GM12878 (cell line): ENCODE results near the gene ZNF282. TPM values are rescaled to one million over a fixed set of nuclear protein-coding genes. Genes with fewer than 3 reads are reported as not detected.

ENCODE experiments used
- ATAC-seq: fragments of 200-7000 bp; cut with Tn5 transposase; 3 replicates; pipeline ENCODE4 v1.9.1; 2020; ENCODE audit warnings: mild to moderate bottlenecking, moderate library complexity
- BruUV-seq: library from RNA; stranded (reverse); fragments of 400-500 nt; replicated peaks from 2 replicates; lab custom pipeline; 2021; lab: Mats Ljungman, UMichigan
- CTCF ChIA-PET: fragments of 300-600 bp; sonication (Branson Sonifier 250); formaldehyde crosslinking; extraction: SDS; loops from one replicate; lab custom pipeline; 2021; ENCODE audit warnings: inconsistent platforms; lab: Yijun Ruan, JAX
- POLR2A ChIA-PET: fragments of 350-600 bp; formaldehyde crosslinking; extraction: SDS; loops from one replicate; lab custom pipeline; 2021; ENCODE audit warnings: inconsistent platforms; lab: Charles Lee
- RAD21 ChIA-PET: fragments of 300-600 bp; sonication (Branson Sonifier 250); formaldehyde crosslinking; loops from one replicate; lab custom pipeline; 2023; ENCODE audit warnings: antibody characterized with exemption; ENCODE audit not compliant: unreplicated experiment; lab: Charles Lee
- SMC1A ChIA-PET: fragments of 300-600 bp; sonication (Branson Sonifier 250); formaldehyde crosslinking; loops from one replicate; lab custom pipeline; 2023; ENCODE audit not compliant: unreplicated experiment, uncharacterized antibody; lab: Charles Lee
- DNase-seq: peaks from one replicate; pipeline ENCODE4 v3.0.0-alpha.2; 2011; ENCODE audit warnings: low read depth, low spot score
- FAIRE-seq: peaks from 3 replicates; lab custom pipeline; 2011; peaks lifted over from hg19 to GRCh38; lab: Jason Lieb, UNC
- H2AFZ ChIP-seq: 2 replicates; pipeline ENCODE4 v1.6.0; 2011; ENCODE audit warnings: low read depth, low read length, control low read depth; ENCODE audit not compliant: control insufficient read depth
- H3K27ac ChIP-seq: 2 replicates; pipeline ENCODE4 v1.5.1; 2011; ENCODE audit warnings: control low read depth; ENCODE audit not compliant: control insufficient read depth, insufficient read depth
- H3K27me3 ChIP-seq, 2 experiments: replicated peaks in 1 of 2; 2 replicates each; pipeline versions ENCODE4 v1.6.0 to v1.6.1; 2011; ENCODE audit warnings: low read length in 1 of 2; ENCODE audit not compliant: control insufficient read depth in 2 of 2, insufficient read depth in 2 of 2
- H3K36me3 ChIP-seq, 2 experiments: 2 replicates each; pipeline ENCODE4 v1.5.1; 2011; ENCODE audit warnings: low read length in 1 of 2; ENCODE audit not compliant: control insufficient read depth in 2 of 2, insufficient read depth in 2 of 2
- H3K4me1 ChIP-seq: 2 replicates; pipeline ENCODE4 v1.6.1; 2011; ENCODE audit warnings: mild to moderate bottlenecking, low read length, moderate library complexity, mixed read lengths; ENCODE audit not compliant: control insufficient read depth, insufficient read depth
- H3K4me2 ChIP-seq: 2 replicates; pipeline ENCODE4 v1.6.0; 2011; ENCODE audit warnings: control low read depth; ENCODE audit not compliant: control insufficient read depth, insufficient read depth
- H3K4me3 ChIP-seq: fragments of 200-600 bp; sonication (generic); 2 replicates; pipeline ENCODE4 v1.5.1; 2016
- H3K79me2 ChIP-seq: 2 replicates; pipeline ENCODE4 v1.6.0; 2011; ENCODE audit warnings: low read length; ENCODE audit not compliant: control insufficient read depth, insufficient read depth
- H3K9ac ChIP-seq: 2 replicates; pipeline ENCODE4 v1.8.0; 2011; ENCODE audit warnings: low read length, control low read depth, mixed read lengths; ENCODE audit not compliant: control insufficient read depth, insufficient read depth
- H3K9me3 ChIP-seq: replicated peaks from 3 replicates; pipeline ENCODE4 v1.5.1; 2011; ENCODE audit warnings: mild to moderate bottlenecking, low read length; ENCODE audit not compliant: control insufficient read depth, insufficient read depth
- H4K20me1 ChIP-seq: 2 replicates; pipeline ENCODE4 v1.6.0; 2011; ENCODE audit not compliant: control insufficient read depth, insufficient read depth
- CBFB ChIP-seq: IDR thresholded peaks from 2 replicates; pipeline ENCODE4 v1.6.1; 2016; ENCODE audit warnings: antibody characterized with exemption, low read depth
- CBX5 ChIP-seq: sonication (generic); IDR thresholded peaks from 2 replicates; pipeline ENCODE4 v1.6.1; 2016; ENCODE audit warnings: low read depth, moderate library complexity, mild to moderate bottlenecking, inconsistent platforms
- CHD1 ChIP-seq: IDR thresholded peaks from 2 replicates; pipeline ENCODE4 v1.6.1; 2012; ENCODE audit warnings: low read depth, low read length, improper control_type of control experiment
- CHD4 ChIP-seq: fragments of 200-600 bp; sonication (generic); IDR thresholded peaks from 2 replicates; pipeline ENCODE4 v1.6.1; 2016; ENCODE audit warnings: mild to moderate bottlenecking
- ESRRA ChIP-seq: IDR thresholded peaks from 2 replicates; pipeline ENCODE4 v1.6.1; 2012; ENCODE audit warnings: mild to moderate bottlenecking, low read length, improper control_type of control experiment
- FOS ChIP-seq: IDR thresholded peaks from 3 replicates; pipeline ENCODE4 v1.6.1; 2011; ENCODE audit warnings: borderline replicate concordance; ENCODE audit not compliant: insufficient read length; ENCODE audit errors: extremely low read depth
- IRF3 ChIP-seq: fragments of 450-650 bp; IDR thresholded peaks from 2 replicates; pipeline ENCODE4 v1.6.1; 2014; ENCODE audit warnings: mild to moderate bottlenecking
- PAX5 ChIP-seq: IDR thresholded peaks from 2 replicates; pipeline ENCODE4 v1.6.1; 2011; ENCODE audit warnings: low read depth, low read length, borderline replicate concordance
- SMAD1 ChIP-seq: fragments of 450-650 bp; IDR thresholded peaks from 2 replicates; pipeline ENCODE4 v1.6.1; 2018; ENCODE audit warnings: mild to moderate bottlenecking, low read depth; ENCODE audit not compliant: partially characterized antibody
- SREBF2 ChIP-seq: IDR thresholded peaks from 2 replicates; pipeline ENCODE4 v1.6.1; 2012; ENCODE audit warnings: mild to moderate bottlenecking, low read length
- SUPT20H ChIP-seq: IDR thresholded peaks from 2 replicates; pipeline ENCODE4 v1.6.1; 2011; ENCODE audit warnings: low read depth, mild to moderate bottlenecking, low read length, moderate library complexity, borderline replicate concordance; ENCODE audit not compliant: control insufficient read depth
- ZBTB4 ChIP-seq: fragments of 450-650 bp; formaldehyde crosslinking; IDR thresholded peaks from 2 replicates; pipeline ENCODE4 v1.4.0; 2022; ENCODE audit warnings: mild to moderate bottlenecking, moderate library complexity
- WGBS: methylation state at CpG from one replicate; pipeline ENCODE4 v1.1.6; 2016; ENCODE audit warnings: low lambda C conversion rate; ENCODE audit not compliant: insufficient replicate concordance, insufficient coverage; ENCODE audit errors: missing lambda C conversion rate; 5-methylcytosine and 5-hydroxymethylcytosine counted together
- in situ Hi-C: fragments of 300-500 bp; cut with MboI; formaldehyde crosslinking; loops from 9 replicates; pipeline ENCODE4 v1.14.3; 2018; ENCODE audit warnings: mixed read lengths
- intact Hi-C: fragments of 100-400 bp; cut with micrococcal nuclease; formaldehyde crosslinking; loops from one replicate; pipeline ENCODE4 v1.14.2; 2022; ENCODE audit not compliant: unreplicated experiment
- polyA plus RNA-seq, 11 experiments: library from polyadenylated mRNA; depleted of rRNA in 4 of 11; unstranded in 6 of 11; stranded (reverse) in 5 of 11; fragments of >200 nt; fragmentation: Nextera tagmentation in 4 of 11; fragmentation: Illumina TruSeq in 1 of 11; extraction: Ambion mirVana in 4 of 11; extraction: Trizol in 1 of 11; gene quantifications; 1 replicate in 1 of 11; 2 replicates in 10 of 11; pipeline versions ENCODE4 v1.2.1 to v1.2.3, GENCODE V29; 2011 to 2016; ENCODE audit warnings: inconsistent platforms in 2 of 11, missing spikeins in 2 of 11, low read depth in 1 of 11
- total RNA-seq, 4 experiments: library from RNA; depleted of rRNA in 3 of 4; stranded (reverse); fragments of >200 nt in 3 of 4; fragmentation: Illumina TruSeq in 1 of 4; extraction: Trizol in 1 of 4; gene quantifications; 2 replicates each; pipeline versions ENCODE4 v1.2.1 to v1.2.3, GENCODE V29; 2013 to 2021
- TF ChIP-seq, protein P1 (sequence below): IDR thresholded peaks from 2 replicates; pipeline ENCODE4 v1.6.1; 2011; ENCODE audit warnings: mild to moderate bottlenecking, low read depth, low read length, moderate library complexity; ENCODE audit not compliant: insufficient replicate concordance
- TF ChIP-seq, protein P2 (sequence below): fragments of 450-650 bp; IDR thresholded peaks from 2 replicates; pipeline ENCODE4 v1.6.1; 2017; ENCODE audit warnings: antibody characterized with exemption, mild to moderate bottlenecking, moderate library complexity
- TF ChIP-seq, protein P3 (sequence below): IDR thresholded peaks from 2 replicates; pipeline ENCODE4 v1.6.1; 2012; ENCODE audit warnings: low read length, inconsistent platforms

Gene ZNF282
- total and polyA plus RNA-seq, 10 of the 15 experiments (the other 5 are each of a cell fraction or from before 2014, with no cell fraction given) = 0.35 to 28.4 (median 8.1) TPM

GRCh38 chr7:149202831-149203231 is 7.5 kb downstream of the ZNF282 start:
- DNase-seq = no peak
- 0 out of 2 replicates have a peak overlapping the region, but pooled peaks have one; percentile 17 for H3K4me2 ChIP-seq
- FAIRE-seq = no peak
- ChIA-PET POLR2A (interaction anchor here (0.7 kb wide), 1 partner anchor 9 kb away, joined by 3 read pairs; no protein-coding TSS in a partner anchor), SMC1A (no interaction called here), CTCF (no interaction called here), RAD21 (no interaction called here)
- peaks cover 11% of the 10 kb centered on the region for H3K79me2 ChIP-seq
- H3K9ac ChIP-seq = no peak overlapping the region
- H3K4me1 ChIP-seq = no peaks in the 10 kb centered on the region
- no peaks in the 10 kb centered on the region for H3K27me3 ChIP-seq
- H3K36me3 ChIP-seq = peaks cover 16 to 30% of the 10 kb centered on the region in 2 experiments
- intact Hi-C loops = no loop called here
- 36% methylated on average over 6 of the region's 6 CpGs for WGBS
- ATAC-seq = no peak
- no peaks in the 10 kb centered on the region for H4K20me1 ChIP-seq
- H2AFZ ChIP-seq = no peak overlapping the region
- in situ Hi-C loops = no loop called here
- H3K4me3 ChIP-seq = no peak overlapping the region
- H3K9me3 ChIP-seq = no peaks in the 10 kb centered on the region
- no peak overlapping the region for H3K27ac ChIP-seq
- BruUV-seq = no TSS peak
- TF ChIP-seq IRF3 = no peak
- TF ChIP-seq, protein P1, sequence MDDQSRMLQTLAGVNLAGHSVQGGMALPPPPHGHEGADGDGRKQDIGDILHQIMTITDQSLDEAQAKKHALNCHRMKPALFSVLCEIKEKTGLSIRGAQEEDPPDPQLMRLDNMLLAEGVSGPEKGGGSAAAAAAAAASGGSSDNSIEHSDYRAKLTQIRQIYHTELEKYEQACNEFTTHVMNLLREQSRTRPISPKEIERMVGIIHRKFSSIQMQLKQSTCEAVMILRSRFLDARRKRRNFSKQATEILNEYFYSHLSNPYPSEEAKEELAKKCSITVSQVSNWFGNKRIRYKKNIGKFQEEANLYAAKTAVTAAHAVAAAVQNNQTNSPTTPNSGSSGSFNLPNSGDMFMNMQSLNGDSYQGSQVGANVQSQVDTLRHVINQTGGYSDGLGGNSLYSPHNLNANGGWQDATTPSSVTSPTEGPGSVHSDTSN = no peak
- TF ChIP-seq CHD4 = no peak
- TF ChIP-seq SREBF2 = no peak
- no peak for TF ChIP-seq ZBTB4 (CRISPR knock-in tag)
- no peak for TF ChIP-seq SUPT20H
- TF ChIP-seq CBFB = no peak
- TF ChIP-seq, protein P2, sequence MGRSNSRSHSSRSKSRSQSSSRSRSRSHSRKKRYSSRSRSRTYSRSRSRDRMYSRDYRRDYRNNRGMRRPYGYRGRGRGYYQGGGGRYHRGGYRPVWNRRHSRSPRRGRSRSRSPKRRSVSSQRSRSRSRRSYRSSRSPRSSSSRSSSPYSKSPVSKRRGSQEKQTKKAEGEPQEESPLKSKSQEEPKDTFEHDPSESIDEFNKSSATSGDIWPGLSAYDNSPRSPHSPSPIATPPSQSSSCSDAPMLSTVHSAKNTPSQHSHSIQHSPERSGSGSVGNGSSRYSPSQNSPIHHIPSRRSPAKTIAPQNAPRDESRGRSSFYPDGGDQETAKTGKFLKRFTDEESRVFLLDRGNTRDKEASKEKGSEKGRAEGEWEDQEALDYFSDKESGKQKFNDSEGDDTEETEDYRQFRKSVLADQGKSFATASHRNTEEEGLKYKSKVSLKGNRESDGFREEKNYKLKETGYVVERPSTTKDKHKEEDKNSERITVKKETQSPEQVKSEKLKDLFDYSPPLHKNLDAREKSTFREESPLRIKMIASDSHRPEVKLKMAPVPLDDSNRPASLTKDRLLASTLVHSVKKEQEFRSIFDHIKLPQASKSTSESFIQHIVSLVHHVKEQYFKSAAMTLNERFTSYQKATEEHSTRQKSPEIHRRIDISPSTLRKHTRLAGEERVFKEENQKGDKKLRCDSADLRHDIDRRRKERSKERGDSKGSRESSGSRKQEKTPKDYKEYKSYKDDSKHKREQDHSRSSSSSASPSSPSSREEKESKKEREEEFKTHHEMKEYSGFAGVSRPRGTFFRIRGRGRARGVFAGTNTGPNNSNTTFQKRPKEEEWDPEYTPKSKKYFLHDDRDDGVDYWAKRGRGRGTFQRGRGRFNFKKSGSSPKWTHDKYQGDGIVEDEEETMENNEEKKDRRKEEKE = no peak
- no peak for TF ChIP-seq CBX5
- no peak for TF ChIP-seq CHD1
- TF ChIP-seq ESRRA = no peak
- TF ChIP-seq SMAD1 = no peak
- TF ChIP-seq FOS = no peak
- TF ChIP-seq, protein P3, sequence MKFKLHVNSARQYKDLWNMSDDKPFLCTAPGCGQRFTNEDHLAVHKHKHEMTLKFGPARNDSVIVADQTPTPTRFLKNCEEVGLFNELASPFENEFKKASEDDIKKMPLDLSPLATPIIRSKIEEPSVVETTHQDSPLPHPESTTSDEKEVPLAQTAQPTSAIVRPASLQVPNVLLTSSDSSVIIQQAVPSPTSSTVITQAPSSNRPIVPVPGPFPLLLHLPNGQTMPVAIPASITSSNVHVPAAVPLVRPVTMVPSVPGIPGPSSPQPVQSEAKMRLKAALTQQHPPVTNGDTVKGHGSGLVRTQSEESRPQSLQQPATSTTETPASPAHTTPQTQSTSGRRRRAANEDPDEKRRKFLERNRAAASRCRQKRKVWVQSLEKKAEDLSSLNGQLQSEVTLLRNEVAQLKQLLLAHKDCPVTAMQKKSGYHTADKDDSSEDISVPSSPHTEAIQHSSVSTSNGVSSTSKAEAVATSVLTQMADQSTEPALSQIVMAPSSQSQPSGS = no peak
- TF ChIP-seq PAX5 = no peak
